Endodermal cell (in vitro differentiated cells): ENCODE measurements around the gene FAM3D. TPM values are rescaled to one million over a fixed set of nuclear protein-coding genes. Genes with fewer than 3 reads are reported as not detected.

ENCODE experiments used
- DNase-seq: peaks from one replicate; pipeline ENCODE4 v3.0.0-alpha.2; 2017
- H3K27ac ChIP-seq: 2 replicates; pipeline ENCODE4 v1.5.1; 2013; ENCODE audit warnings: mild to moderate bottlenecking, low read depth, low read length, moderate library complexity
- H3K27me3 ChIP-seq: 2 replicates; pipeline ENCODE4 v1.6.1; 2013; ENCODE audit warnings: mild to moderate bottlenecking, low read length, moderate library complexity; ENCODE audit not compliant: insufficient read depth, control insufficient read depth, poor library complexity, severe bottlenecking
- H3K36me3 ChIP-seq: 2 replicates; pipeline ENCODE4 v1.7.0; 2013; ENCODE audit warnings: mild to moderate bottlenecking, low read length, moderate library complexity; ENCODE audit not compliant: control insufficient read depth, insufficient read depth
- H3K4me1 ChIP-seq: one replicate; pipeline ENCODE4 v1.7.0; 2013; ENCODE audit warnings: low read length; ENCODE audit not compliant: control insufficient read depth, insufficient read depth
- H3K4me3 ChIP-seq: 2 replicates; pipeline ENCODE4 v1.5.1; 2013; ENCODE audit warnings: mild to moderate bottlenecking, low read length, moderate library complexity
- H3K9ac ChIP-seq: 2 replicates; pipeline ENCODE4 v1.6.1; 2013; ENCODE audit warnings: mild to moderate bottlenecking, low read length, moderate library complexity; ENCODE audit not compliant: poor library complexity, severe bottlenecking; ENCODE audit errors: extremely low read depth
- H3K9me3 ChIP-seq: 2 replicates; pipeline ENCODE4 v1.6.1; 2013; ENCODE audit warnings: mild to moderate bottlenecking, low read length, moderate library complexity; ENCODE audit not compliant: control insufficient read depth
- H3K27ac Mint-ChIP-seq: 2 replicates; pipeline ENCODE4 v1.8.0; 2020; ENCODE audit warnings: mixed read lengths
- H3K27me3 Mint-ChIP-seq: 2 replicates; pipeline ENCODE4 v1.8.0; 2021; ENCODE audit warnings: mild to moderate bottlenecking, mixed read lengths; ENCODE audit not compliant: insufficient read depth
- H3K36me3 Mint-ChIP-seq: 2 replicates; pipeline ENCODE4 v1.8.0; 2020; ENCODE audit warnings: low read depth, mixed read lengths
- H3K4me1 Mint-ChIP-seq: 2 replicates; pipeline ENCODE4 v1.8.0; 2020; ENCODE audit warnings: mixed read lengths
- H3K4me3 Mint-ChIP-seq: 2 replicates; pipeline ENCODE4 v1.8.0; 2020; ENCODE audit warnings: mild to moderate bottlenecking, moderate library complexity, mixed read lengths
- H3K9me3 Mint-ChIP-seq: 2 replicates; pipeline ENCODE4 v1.8.0; 2020; ENCODE audit warnings: mild to moderate bottlenecking, mixed read lengths
- CTCF ChIP-seq: fragments of 200-600 bp; sonication (generic); conservative IDR thresholded peaks from 2 replicates; pipeline ENCODE4 v1.5.0; 2021; ENCODE audit warnings: antibody characterized with exemption, mild to moderate bottlenecking
- WGBS, 2 experiments: methylation state at CpG; one replicate each; pipeline versions ENCODE4 v1.1.5 to v1.1.7; 2013; ENCODE audit warnings: missing lambda C conversion rate in 2 of 2, mixed read lengths in 1 of 2; ENCODE audit not compliant: insufficient coverage in 1 of 2, insufficient read length in 1 of 2; 5-methylcytosine and 5-hydroxymethylcytosine counted together
- total RNA-seq, 2 donors: library from RNA; stranded (reverse); fragmentation: NEBNext Ultra II Directional in 1 of 2; extraction: Animal tissue kit (Norgen Biotek cat#: 25700) in 1 of 2; gene quantifications; 2 replicates in 1 of 2; 3 replicates in 1 of 2; pipeline ENCODE4 v1.2.1, GENCODE V29; 2021

FAM3D gene
- total RNA-seq, 2 donors from 2014 or later, result not detected

GRCh38 chr3:58585994-58586393, 80.6 kb downstream of the FAM3D start:
- H3K4me3 ChIP-seq, result no peak overlapping the region
- H3K27me3 ChIP-seq, result peaks cover 62% of the 10 kb centered on the region
- no peak overlapping the region for H3K27ac ChIP-seq
- H3K4me1 Mint-ChIP-seq, result peaks cover 16% of the 10 kb centered on the region
- no peak for DNase-seq
- peaks cover 71% of the 10 kb centered on the region for H3K27me3 Mint-ChIP-seq
- no peak overlapping the region for H3K9ac ChIP-seq
- H3K27ac Mint-ChIP-seq, result no peak overlapping the region
- 48 to 49% methylated on average over 8 of the region's 8 CpGs for WGBS, 2 experiments
- peaks cover 2% of the 10 kb centered on the region for H3K4me1 ChIP-seq
- H3K9me3 ChIP-seq, result no peaks in the 10 kb centered on the region
- H3K36me3 ChIP-seq, result no peaks in the 10 kb centered on the region
- TF ChIP-seq CTCF, result no peak
- no peaks in the 10 kb centered on the region for H3K9me3 Mint-ChIP-seq
- peak overlapping the region; percentile 50 for H3K4me3 Mint-ChIP-seq
- no peaks in the 10 kb centered on the region for H3K36me3 Mint-ChIP-seq

GRCh38 chr3:58585005-58585786, 81.4 kb downstream of the FAM3D start:
- Histone ChIP-seq H3K36me3 (no peaks in the 10 kb centered on the region), H3K9ac (no peak overlapping the region)

GRCh38 chr3:58584690-58585004, 81.9 kb downstream of the FAM3D start:
- Histone ChIP-seq H3K4me3 (peak overlapping the region; percentile 69), H3K36me3 (no peaks in the 10 kb centered on the region), H3K4me1 (peaks cover 6% of the 10 kb centered on the region), H3K27ac (no peak overlapping the region), H3K9me3 (no peaks in the 10 kb centered on the region), H3K27me3 (peaks cover 57% of the 10 kb centered on the region), H3K9ac (no peak overlapping the region)
- no peaks in the 10 kb centered on the region for H3K36me3 Mint-ChIP-seq
- H3K9me3 Mint-ChIP-seq, result no peaks in the 10 kb centered on the region
- peak overlapping the region; percentile 50 for H3K4me3 Mint-ChIP-seq
- no peak for DNase-seq
- peaks cover 66% of the 10 kb centered on the region for H3K27me3 Mint-ChIP-seq
- H3K4me1 Mint-ChIP-seq, result peaks cover 19% of the 10 kb centered on the region
- TF ChIP-seq CTCF, result no peak
- 69 to 81% methylated on average over 8 to 10 of the region's 10 CpGs for whole genome bisulfite sequencing, 2 experiments
- H3K27ac Mint-ChIP-seq, result no peak overlapping the region

More at GRCh38 chr3:58585005-58585786, 81.4 kb downstream of the FAM3D start:
- Mint-ChIP-seq H3K27me3 (peaks cover 70% of the 10 kb centered on the region), H3K27ac (no peak overlapping the region), H3K36me3 (no peaks in the 10 kb centered on the region), H3K9me3 (no peaks in the 10 kb centered on the region), H3K4me1 (peaks cover 19% of the 10 kb centered on the region), H3K4me3 (peak overlapping the region; percentile 50)
- H3K4me1 ChIP-seq, result peaks cover 6% of the 10 kb centered on the region
- H3K27me3 ChIP-seq, result peaks cover 62% of the 10 kb centered on the region
- WGBS, 2 experiments, result 15 to 37% methylated on average over 12 to 46 of the region's 46 CpGs
- no peaks in the 10 kb centered on the region for H3K9me3 ChIP-seq
- DNase-seq, result peak; percentile 95
- H3K27ac ChIP-seq, result no peak overlapping the region
- TF ChIP-seq CTCF, result peak; percentile 88
- peak overlapping the region; percentile 69 for H3K4me3 ChIP-seq

Other genes starting within 250 kb of the FAM3D start
- gene PDHB, start 232.9 kb downstream of the FAM3D start, total RNA-seq, result 100 to 1,000 TPM; 127 to 159 TPM
- gene KCTD6, start 174.7 kb downstream of the FAM3D start, total RNA-seq, result 10 to 100 TPM; 17.9 to 20.4 TPM
- gene ACOX2, start 129.6 kb downstream of the FAM3D start, total RNA-seq, result 1 to 10 TPM; 6.6 to 9.8 TPM
- gene FAM107A, start 89.4 kb downstream of the FAM3D start, total RNA-seq, result not detected